Head of caudate nucleus (tissue), 42 donors: ENCODE data around the gene WDR59.
"Not testable (repeated sequence)": the region's sequence is repeated elsewhere in the genome, so short reads cannot be mapped to it uniquely, and the experiment has no call there.

ENCODE experiments used
- DNase-seq, 42 donors: peaks; one replicate each; pipeline versions ENCODE4 v3.0.0 to v3.0.0-alpha.2; 2020 to 2021; ENCODE audit warnings: mixed read lengths in 7 of 42
- intact Hi-C: fragments of 100-400 bp; cut with DNase I; formaldehyde crosslinking; loops from one replicate; pipeline ENCODE4 v1.15.0; 2022

Gene WDR59

DNA sequence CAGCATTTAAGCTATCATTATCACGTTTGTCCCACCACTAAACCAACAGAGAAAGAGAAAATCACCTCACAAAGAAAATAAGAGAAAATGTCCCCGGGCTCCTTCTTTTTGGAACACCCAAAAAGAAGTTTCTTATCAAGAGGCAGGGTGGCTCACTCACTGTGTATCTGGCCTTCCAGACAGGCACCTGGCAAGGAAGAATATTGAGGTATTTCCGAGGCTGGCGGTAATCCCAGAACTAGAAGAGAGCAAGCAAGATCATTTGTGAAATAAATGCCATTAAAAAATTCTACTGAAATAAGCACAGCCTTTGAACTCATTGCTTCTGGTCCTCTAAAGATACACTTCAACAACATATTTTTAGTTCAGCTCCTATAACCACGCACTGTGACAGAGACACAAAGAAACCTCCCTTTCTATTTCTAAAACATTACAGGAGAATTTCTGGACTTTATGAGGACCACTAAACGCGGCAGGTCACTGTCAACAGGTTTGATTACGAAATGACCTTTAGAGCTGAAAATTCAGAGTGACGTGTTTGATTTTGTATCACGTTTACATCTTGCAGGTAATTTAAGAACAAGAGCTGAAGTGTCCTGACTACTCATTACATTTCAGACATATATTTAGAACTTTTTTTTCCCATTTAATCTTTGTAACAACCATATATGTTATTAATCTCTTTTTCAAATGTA is 61.0 kb downstream of the WDR59 start:
- DNase-seq, result no peak
- intact Hi-C loops, result no loop called here

DNA sequence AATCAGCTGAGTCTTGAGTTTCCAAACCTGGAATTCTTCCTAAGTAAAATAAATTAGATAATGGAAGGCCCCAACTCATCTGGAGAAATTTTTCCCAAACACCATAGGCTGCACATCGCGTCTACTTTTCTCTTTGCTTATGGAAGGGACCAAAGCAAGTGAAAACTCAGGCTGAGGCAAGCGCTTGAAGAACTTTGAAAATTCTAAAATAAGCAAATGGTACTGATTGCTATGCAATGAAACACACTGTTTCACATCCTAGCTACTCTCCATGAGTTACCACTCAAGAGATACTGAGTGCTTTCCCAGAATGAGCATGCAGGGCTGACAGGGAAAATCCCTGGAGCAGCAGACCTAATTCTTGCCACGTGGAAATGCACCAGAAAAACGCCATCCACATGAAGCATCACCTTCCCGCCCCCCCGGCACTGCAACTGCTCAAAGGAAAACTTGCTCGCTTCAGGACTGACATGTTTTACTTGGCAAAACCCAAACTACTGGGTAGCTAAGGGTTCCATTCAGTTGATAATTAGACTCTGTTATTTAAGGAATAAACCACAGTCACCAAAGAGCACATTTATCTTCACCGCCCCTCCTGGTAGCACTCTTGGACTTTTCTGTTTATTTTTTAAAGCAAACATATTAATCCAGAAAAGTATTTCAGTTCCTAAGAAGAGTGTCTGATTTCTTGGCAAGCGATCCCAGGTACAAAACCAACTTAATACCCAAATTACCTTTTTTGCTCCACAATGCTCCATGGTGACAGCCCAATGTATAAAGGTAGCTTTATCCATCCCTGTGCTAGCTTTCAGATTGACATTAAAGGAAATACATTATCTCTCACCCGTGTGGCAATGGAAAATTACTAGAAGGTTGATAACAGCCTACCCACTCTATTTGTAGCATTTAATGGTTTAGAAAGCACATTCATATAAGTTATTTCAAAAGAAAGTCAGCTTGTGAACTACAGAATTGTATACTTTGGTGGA is 62.5 kb downstream of the WDR59 start:
- intact Hi-C loops, result no loop called here
- DNase-seq, result peak in 36 of 42 donors; percentile 9 to 76 (median 38)

DNA sequence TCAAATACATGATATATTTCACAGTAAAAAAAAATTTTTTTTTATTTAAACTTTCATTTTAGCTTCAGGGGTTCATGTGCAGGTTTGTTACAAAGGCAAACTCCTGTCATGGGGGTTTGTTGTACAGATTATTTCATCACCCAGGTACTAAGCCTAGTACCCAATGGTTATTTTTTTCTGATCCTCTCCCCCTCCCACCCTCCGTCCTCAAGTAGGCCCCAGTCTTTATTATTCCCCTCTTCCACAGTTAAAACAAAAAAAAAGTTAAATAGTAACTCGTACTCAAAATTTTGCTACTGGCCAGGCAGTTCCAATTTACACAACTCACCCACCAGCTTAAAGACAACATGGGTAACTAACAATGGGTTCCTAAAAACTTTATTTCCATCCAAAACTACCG is 63.9 kb downstream of the WDR59 start:
- no peak for DNase-seq
- intact Hi-C loops, result no loop called here

DNA sequence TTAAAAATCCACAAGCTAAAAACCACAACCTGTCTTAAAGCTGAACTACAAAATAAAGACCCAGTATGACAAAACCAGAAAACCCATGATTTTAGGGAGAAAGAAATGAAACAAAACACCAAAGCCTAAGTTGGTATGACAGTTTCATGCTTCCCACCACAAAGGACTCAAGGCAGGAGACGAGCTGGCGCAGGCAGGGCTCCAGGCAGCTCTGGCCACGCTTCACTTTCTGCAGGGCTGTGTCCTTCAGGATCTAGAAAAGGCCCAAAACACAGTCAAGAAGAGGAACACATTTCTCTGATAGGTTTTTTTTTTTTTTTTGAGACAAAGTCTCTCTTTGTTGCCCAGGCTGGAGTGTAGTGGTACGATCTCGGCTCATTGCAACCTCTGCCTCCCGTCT is 75.3 kb downstream of the WDR59 start:
- no peak for DNase-seq
- intact Hi-C loops, result no loop called here

DNA sequence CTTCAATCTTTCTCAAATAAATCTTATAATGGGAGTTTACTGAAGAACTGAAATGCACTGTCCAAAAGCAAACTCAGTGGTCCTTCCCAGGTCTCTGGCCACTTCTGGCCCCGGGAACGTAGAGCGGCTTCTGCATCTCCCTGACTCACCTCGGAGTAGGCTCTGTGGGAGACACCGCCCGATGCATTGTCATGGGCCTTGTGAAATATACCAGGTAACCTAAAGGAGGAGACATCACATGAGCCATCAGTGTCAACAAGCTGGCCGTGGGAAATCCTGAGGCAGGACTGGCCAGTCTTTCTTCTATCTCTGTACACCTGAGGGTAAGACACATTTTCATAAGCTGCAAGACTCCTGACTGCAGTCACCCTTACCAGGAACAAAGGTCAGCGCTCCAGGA is 76.2 kb downstream of the WDR59 start:
- intact Hi-C loops, DNase-seq: not testable (repeated sequence)

DNA sequence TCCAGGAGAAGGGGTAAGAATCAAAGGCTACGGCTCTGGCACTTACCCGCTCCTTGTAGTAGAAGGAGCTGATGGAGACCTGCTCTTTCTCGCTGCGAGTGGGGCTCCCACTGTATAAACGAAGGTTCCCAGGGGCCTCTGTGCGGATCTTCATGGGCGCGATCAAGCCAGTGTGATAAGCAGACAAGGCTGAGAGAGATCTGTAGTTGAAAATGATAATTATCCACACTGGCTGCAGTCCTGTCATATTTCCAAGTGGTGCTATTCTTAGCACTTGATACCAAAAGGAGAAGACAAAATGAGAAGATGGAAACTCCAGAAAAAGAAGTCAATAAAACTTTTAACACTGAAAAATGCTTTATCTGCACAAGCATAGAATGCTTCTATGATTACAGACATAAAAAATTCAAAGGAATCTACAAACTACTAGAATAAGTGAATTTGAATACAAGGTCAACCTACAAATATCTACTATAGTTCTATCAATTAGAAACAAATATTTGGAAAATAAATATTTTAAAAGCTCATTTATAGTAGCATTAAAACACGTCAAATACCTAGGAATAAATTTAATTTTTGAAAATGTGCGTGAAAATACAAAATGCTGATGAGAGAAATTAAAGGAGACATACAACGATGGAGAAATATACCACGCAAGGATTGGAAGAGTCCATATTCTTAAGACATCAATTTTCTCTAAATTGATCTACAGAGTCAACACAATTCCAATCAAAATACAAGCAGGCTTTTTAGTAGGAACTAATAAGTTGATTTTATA is 80.8 kb downstream of the WDR59 start:
- intact Hi-C loops, result no loop called here
- DNase-seq, result no peak

DNA sequence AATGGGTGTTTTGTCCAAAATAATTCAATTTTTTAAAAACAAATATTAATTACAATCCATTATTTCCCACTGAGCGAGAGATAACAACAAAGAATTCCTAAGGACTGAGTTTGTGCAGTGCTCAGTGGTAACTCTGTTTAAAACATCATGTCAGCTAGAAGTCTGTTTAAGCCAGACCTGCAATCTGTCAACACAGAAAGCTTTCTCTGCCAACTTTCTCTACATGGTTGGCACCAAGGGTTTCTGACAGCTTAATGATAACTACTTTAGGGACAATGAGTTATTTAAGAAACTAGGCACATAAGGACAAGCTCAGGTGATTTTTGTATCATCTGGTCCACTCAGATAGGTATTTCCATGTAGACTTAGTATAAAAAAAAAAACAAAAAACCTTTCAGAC is 81.8 kb downstream of the WDR59 start:
- no peak for DNase-seq
- intact Hi-C loops, result no loop called here

DNA sequence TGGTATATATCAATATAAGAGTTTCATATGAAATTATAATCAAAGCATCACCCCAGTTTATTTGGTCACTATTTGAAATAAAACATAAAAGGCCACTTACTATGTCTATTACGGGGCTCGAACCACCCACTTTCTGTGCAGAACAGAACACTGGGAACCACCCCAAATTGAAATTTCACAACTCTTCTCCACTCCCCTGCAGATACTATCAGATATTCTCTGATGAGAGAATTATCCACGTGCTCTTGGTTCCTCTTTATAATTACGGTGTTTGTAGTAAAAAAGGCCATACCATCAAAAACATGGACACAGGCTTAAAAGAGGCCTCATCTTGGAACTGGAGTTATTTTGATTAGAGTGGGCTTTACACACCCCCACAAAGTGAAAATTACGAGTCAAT is 82.8 kb downstream of the WDR59 start:
- intact Hi-C loops, result no loop called here
- no peak for DNase-seq

DNA sequence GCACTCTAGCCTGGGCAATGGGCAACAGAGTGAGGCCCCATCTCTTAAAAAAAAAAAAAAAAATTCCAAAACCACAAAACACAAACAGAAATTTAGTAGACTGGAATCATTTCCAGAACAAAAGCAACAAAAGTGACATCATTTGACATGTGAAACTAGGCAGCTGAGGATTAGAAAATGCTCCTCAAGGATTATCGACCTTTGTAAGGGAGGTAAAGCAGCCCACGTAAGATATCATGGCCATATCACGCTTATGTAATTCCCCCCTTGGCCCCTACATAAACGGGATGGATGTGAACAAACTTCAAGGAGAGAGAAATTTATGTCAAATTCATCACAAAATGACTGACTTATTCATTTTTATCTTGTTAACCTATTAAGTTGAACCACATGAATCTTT is 83.3 kb downstream of the WDR59 start:
- intact Hi-C loops, result no loop called here
- no peak for DNase-seq

DNA sequence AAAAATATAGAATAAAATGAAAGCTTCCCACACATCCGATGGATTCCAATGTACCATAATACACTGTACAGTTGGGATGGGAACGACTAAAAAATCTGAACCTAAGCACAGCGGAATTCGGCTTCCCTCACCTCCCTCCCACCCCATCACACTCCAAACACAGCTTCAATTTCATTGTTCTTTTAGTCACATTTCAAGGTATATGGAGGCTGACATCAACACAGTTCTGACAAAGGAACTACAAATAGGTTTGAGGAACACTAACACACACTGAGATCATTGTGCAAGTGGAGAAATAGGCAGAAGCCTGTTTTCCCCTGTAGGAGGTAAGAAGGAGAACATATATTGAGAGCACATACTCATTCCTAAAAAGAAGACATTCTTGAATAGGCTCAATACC is 85.1 kb downstream of the WDR59 start:
- intact Hi-C loops, result no loop called here
- peak in 18 of 42 donors; percentile 2 to 65 (median 28) for DNase-seq

DNA sequence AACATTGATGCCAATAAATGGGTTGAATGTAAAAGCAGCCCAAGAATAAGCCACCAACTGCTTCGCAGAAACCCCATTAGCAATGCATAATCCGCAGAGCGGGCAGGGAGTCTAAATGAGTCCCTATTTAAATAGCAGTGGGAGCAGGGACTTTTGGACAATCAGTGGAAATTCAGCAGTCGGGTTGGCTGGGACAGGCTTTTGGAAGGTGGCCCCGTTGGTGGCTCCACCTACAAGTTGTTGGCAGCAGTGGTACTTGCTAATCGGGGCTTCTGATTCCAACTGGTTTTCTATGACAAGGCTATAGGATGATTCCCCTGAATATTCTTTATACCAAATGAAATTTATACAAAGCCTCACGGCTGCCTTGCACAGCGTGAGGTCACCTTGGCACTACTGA is 86.3 kb downstream of the WDR59 start:
- intact Hi-C loops, result no loop called here
- DNase-seq, result peak in 25 of 42 donors; percentile 4 to 67 (median 28)

DNA sequence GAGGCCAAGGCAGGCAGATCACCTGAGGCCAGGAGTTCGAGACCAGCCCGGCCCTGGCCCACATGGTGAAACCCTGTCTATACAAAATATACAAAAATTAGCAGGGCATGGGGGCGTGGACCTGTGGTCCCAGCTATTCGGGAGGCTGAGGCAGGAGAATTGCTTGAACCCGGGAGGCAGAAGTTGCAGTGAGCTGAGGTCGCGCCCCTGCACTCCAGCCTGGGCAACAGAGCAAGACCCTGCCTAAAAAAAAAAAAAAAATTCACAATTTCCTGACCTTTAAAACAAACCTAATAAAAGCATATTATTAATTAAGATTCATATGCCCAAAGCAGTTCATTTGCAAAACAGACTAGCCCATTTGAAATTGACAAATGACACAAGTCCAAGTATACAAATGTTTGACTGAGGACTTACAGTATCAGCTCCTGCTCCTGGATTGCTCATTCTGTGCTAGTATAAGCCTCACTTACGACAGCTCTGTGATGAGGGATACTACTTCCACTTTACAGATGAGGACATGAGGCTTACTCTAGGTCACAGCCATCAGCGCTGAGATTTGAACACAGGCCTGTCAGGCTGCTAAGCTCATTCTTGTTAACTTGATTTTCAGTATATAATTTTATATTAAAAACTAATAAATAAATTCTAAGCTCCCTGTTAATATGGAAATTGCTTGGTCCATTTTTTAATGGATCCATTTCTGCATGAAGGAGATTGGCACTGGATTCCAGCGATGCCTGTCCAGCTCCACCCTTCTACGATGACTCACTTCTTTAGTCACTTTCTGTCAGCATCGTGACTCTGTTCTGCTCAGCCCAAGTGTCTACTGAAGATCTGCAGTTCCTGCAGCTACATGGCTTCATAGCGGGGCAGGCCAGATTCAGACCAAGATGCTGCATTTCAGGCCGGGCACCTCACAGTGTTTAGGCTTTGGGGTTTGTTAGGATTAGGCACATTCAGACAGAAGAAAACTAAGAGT is 88.2 kb downstream of the WDR59 start:
- intact Hi-C loops, result no loop called here
- DNase-seq, result peak in 20 of 42 donors; percentile 7 to 60 (median 24)

DNA sequence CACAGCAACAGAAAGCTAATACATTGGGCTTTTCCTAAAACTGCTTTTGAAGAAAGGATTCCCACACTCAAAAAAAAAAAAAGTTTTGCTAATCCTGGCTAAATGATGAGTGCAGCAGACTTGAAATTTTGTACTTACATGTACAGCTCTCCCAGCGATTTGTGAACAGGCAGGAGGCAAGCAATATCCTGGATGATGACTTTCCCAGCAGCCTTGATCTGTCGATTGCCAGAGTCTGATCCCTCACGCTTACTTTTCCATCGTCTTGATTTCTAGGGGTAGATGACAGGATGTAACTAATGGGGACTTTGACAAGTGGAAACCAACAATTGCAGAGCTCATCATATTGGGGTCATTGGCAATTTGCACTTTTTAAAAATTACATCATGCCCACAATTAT is 91.4 kb downstream of the WDR59 start:
- intact Hi-C loops, result no loop called here

DNA sequence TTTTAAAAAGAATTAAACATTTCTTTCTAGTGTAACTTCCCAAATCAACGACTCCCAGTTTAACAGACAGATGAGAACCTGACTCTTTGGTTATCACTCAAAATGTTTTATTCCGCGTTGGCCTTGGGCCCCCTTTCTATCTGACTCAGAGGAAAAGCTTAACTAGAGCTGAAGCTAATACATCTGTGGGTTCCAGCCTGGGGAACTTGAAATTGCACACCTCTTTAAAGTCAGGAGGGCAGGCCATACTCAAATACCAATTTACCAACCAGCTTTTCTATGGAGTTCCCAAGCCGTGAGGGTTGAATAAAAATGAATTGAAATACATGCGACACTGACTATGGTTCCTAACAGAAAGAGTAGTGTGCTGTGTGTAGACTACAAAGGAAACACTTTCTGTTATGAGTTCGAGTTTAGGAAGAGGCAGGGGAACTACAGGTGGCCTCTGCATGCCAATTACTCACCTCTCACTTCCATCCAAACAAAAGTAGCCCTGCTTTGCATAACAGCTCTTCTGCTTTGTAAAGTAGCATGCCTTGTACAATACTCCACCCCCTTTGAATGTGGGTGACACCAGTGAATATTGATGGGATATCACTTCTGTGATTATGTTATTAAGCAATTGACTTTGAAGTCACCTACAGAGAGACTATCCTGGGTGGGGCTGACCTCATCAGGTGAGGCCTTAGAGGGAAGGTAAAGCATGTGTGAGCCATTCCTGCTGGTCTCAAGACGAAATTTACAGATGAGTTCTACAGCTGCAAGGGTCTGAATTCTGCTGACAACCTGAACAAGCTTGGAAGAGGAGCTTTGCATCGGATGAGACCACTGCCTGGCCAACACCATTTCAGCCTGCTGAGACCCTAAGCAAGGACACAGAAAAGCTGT is 92.1 kb downstream of the WDR59 start:
- no peak for DNase-seq
- intact Hi-C loops, result no loop called here

More for the DNA sequence above, 91.4 kb downstream of the WDR59 start:
- no peak for DNase-seq

DNA sequence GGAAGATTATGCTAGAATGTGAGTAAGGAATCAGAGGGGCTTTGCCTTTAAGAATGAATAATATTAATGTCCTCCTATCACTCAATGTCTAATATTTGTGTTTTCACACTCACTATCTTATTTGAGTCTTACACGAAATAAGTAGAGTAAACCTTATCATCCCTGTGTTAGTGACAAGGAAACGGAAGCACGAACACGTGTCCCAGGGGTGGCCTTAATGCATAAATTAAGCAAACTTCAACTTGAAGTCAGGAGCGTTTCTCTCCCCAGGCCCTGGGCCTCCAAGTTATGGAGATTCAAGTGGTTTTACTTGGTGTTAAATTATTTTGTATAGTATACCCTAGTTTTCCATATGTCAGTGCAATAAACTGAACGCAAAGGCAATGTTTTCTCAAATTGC is 96.0 kb downstream of the WDR59 start:
- no peak for DNase-seq
- intact Hi-C loops, result no loop called here

DNA sequence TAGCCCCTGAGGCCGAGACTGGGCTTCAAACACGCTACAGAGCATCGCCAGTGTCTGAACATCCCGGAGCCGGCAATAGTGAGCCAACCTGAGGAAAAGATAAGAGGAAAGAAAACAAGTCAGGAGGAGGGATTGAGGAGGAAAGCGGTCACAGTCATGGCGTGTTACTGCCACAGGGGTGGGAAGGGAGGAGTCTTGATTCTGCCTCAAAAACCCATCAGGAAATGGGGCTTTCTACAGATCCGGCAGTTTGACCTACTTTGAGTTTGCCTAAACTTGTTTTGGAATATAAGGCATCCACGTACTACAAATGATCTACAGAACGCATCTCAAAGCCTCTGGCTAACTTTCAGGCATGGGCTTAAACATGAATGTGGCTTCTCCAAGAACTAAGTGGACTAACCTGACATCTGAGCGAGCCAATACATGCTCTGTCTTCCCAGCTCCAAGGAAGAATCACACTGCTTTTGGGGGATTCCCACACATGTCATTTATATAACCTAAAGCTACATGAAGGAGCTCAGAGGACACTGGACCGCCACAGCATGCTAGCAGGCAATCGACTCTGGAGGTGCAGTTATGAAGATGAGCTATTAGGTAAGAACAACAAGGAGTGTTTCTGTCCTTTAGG is 96.6 kb downstream of the WDR59 start:
- intact Hi-C loops, result no loop called here
- DNase-seq, result no peak

DNA sequence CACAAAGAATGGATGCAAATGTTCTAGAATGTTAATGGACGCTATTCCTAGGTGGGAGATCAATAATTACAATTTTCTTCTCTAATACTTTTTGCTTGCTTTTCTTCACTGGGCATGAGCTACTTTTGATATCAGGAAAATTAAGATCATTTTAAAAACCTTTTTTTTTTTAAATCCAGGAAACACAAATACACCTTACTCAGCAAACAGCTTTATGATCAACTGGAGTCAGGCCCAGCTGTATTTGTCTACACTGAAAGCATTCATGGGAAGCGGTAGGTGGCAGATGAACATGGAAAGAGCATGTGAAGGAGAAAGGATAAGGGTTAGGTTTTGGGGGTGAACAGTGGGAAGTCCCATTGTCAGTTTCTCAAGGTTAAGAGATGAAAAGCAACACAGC is 97.8 kb downstream of the WDR59 start:
- intact Hi-C loops, result no loop called here
- DNase-seq, result no peak
